ENCODE measurements around the gene MATK. TPM values are rescaled to one million over a fixed set of nuclear protein-coding genes. Genes with fewer than 3 reads are reported as not detected.

MATK gene
- total RNA-seq, 1 experiment from 2014 or later, result not detected

DNA sequence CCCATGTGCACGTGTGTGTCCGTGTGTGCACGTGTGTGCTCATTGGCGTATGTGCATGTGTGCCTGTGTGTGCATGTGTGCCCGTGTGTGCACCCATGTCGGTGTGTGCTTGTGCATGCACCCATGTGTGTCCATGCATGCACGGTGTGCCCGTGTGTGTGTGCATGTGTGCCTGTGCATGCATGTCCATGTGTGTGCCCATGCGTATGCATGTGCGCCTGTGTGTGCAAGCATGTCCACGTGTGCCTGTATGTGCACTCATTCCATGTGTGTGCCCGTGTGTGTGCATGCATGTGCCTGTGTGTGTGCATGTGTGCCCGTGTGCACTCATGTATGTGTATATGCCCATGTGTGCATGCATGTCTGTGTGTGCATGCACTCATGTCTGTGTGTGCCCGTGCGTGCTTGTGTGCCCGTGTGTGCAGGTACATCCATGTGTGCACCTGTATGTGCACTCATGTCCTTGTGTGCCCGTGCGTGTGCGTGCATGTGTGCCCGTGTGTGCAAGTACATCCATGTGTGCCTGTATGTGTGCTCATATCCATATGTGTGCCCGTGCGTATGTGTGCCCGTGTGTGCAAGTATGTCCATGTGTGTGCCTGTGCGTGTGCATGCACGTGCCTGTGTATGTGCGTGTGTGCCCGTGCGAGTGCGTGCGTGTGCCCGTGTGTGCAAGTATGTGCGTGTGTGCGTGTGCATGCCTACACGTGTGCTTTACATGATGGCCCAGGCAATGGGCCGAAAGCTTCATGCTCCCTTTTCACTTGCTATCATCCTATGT lies 21.6 kb upstream of the MATK start:
- TF ChIP-seq, protein P1, sequence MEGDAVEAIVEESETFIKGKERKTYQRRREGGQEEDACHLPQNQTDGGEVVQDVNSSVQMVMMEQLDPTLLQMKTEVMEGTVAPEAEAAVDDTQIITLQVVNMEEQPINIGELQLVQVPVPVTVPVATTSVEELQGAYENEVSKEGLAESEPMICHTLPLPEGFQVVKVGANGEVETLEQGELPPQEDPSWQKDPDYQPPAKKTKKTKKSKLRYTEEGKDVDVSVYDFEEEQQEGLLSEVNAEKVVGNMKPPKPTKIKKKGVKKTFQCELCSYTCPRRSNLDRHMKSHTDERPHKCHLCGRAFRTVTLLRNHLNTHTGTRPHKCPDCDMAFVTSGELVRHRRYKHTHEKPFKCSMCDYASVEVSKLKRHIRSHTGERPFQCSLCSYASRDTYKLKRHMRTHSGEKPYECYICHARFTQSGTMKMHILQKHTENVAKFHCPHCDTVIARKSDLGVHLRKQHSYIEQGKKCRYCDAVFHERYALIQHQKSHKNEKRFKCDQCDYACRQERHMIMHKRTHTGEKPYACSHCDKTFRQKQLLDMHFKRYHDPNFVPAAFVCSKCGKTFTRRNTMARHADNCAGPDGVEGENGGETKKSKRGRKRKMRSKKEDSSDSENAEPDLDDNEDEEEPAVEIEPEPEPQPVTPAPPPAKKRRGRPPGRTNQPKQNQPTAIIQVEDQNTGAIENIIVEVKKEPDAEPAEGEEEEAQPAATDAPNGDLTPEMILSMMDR (IDR thresholded peaks at IDR 0.05; ENCODE audit: unreplicated experiment), result no peak
- peaks cover 13% of the 10 kb centered on the region for H3K27me3 Mint-ChIP-seq (ENCODE audit: unreplicated experiment)
- intact Hi-C loops (cut with micrococcal nuclease; ENCODE audit: unreplicated experiment), result no loop called here
- H3K4me3 Mint-ChIP-seq (ENCODE audit: low read depth, unreplicated experiment), result no peak overlapping the region
- H3K4me1 Mint-ChIP-seq (ENCODE audit: low read depth, unreplicated experiment), result no peaks in the 10 kb centered on the region
- H3K9me3 Mint-ChIP-seq (ENCODE audit: low read depth, unreplicated experiment), result no peaks in the 10 kb centered on the region
- no peak overlapping the region for H3K27ac Mint-ChIP-seq (ENCODE audit: unreplicated experiment)
- CTCF ChIA-PET, result no interaction called here
- H3K36me3 Mint-ChIP-seq (ENCODE audit: insufficient read depth, unreplicated experiment), result no peaks in the 10 kb centered on the region
- no TSS peak for BruUV-seq (replicated peaks)
- DNase-seq, result no peak

DNA sequence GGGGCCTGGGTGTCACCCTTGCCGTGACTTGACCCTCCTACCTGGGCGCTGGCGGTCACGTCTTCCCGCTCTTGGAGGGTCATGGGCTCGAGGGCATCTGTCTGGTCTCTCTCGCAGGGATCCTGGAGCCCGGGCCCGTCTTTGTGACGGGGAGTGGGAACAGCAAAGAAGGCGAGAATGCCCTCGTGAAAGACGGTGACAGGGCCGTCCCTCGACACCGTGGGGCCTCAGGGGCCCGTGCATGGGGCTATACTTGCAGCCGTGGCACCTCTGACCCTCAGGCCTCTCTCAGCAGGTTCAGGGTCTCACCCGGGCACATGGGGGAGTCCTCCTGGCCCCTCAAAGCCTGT lies 20.9 kb upstream of the MATK start:
- CTCF ChIA-PET, result no interaction called here
- TF ChIP-seq, protein P1 (IDR thresholded peaks at IDR 0.05; ENCODE audit: unreplicated experiment), result no peak

DNA sequence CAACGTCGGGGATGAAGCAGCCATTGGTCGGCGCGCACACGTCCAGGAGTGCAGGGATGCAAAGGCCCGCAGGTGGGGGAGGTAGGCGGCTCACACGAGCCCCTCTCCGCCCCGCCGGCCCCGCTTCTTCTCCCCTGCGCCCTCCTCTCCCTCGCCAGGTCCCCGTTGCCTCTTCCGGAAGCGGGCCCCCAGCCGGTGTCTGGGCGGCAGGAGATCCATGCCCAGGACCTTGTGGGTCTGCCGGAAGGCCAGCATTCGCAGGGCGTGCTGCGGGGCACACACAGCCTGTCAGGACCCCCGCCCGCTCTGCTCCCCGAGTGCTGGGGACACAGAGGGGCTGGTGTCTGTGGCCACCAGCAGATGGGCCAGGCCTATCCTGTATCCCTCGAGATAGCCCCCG lies 19.7 kb upstream of the MATK start:
- Mint-ChIP-seq H3K27ac (ENCODE audit: unreplicated experiment) (no peak overlapping the region), H3K4me3 (ENCODE audit: low read depth, unreplicated experiment) (no peak overlapping the region), H3K4me1 (ENCODE audit: low read depth, unreplicated experiment) (no peaks in the 10 kb centered on the region), H3K9me3 (ENCODE audit: low read depth, unreplicated experiment) (no peaks in the 10 kb centered on the region), H3K36me3 (ENCODE audit: insufficient read depth, unreplicated experiment) (no peaks in the 10 kb centered on the region), H3K27me3 (ENCODE audit: unreplicated experiment) (peaks cover 21% of the 10 kb centered on the region)
- TF ChIP-seq, protein P1 (IDR thresholded peaks at IDR 0.05; ENCODE audit: unreplicated experiment), result no peak
- intact Hi-C loops (cut with micrococcal nuclease; ENCODE audit: unreplicated experiment), result no loop called here
- CTCF ChIA-PET, result no interaction called here
- DNase-seq, result no peak
- no TSS peak for BruUV-seq (replicated peaks)

More for the DNA sequence above, 20.9 kb upstream of the MATK start:
- DNase-seq, result no peak
- H3K4me1 Mint-ChIP-seq (ENCODE audit: low read depth, unreplicated experiment), result no peaks in the 10 kb centered on the region
- intact Hi-C loops (cut with micrococcal nuclease; ENCODE audit: unreplicated experiment), result no loop called here
- H3K4me3 Mint-ChIP-seq (ENCODE audit: low read depth, unreplicated experiment), result no peak overlapping the region
- H3K27me3 Mint-ChIP-seq (ENCODE audit: unreplicated experiment), result peaks cover 18% of the 10 kb centered on the region
- H3K36me3 Mint-ChIP-seq (ENCODE audit: insufficient read depth, unreplicated experiment), result no peaks in the 10 kb centered on the region
- BruUV-seq (replicated peaks), result no TSS peak
- no peak overlapping the region for H3K27ac Mint-ChIP-seq (ENCODE audit: unreplicated experiment)
- no peaks in the 10 kb centered on the region for H3K9me3 Mint-ChIP-seq (ENCODE audit: low read depth, unreplicated experiment)

DNA sequence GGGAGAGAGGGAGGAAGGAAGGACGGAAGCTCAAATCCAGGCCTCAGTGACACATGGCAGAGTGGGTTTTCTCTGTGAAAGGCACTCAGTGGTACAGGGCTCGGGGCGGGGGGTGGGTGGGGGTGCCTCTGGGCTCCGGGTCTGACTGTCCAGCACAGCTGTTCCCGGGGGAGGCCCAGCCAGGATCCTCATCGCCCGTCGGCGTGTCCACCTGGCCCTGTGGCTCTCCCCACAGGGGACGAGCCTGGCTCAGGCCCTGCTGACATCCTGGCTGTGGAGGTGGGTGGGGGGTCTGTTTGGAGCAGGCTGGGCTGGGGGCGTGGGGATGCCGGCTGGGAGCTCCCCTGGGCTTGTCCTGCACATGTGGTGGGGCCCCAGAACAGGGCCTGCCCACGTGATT lies 18.2 kb upstream of the MATK start:
- Mint-ChIP-seq H3K4me1 (ENCODE audit: low read depth, unreplicated experiment) (no peaks in the 10 kb centered on the region), H3K4me3 (ENCODE audit: low read depth, unreplicated experiment) (no peak overlapping the region), H3K36me3 (ENCODE audit: insufficient read depth, unreplicated experiment) (no peaks in the 10 kb centered on the region), H3K27ac (ENCODE audit: unreplicated experiment) (no peak overlapping the region), H3K27me3 (ENCODE audit: unreplicated experiment) (peaks cover 35% of the 10 kb centered on the region), H3K9me3 (ENCODE audit: low read depth, unreplicated experiment) (no peaks in the 10 kb centered on the region)
- DNase-seq, result no peak
- intact Hi-C loops (cut with micrococcal nuclease; ENCODE audit: unreplicated experiment), result no loop called here
- no TSS peak for BruUV-seq (replicated peaks)
- TF ChIP-seq, protein P1 (IDR thresholded peaks at IDR 0.05; ENCODE audit: unreplicated experiment), result no peak
- CTCF ChIA-PET, result interaction anchor here (0.5 kb wide), 1 partner anchor 259 kb away, joined by 3 read pairs; no protein-coding TSS in a partner anchor
